Hematopoietic multipotent progenitor cell treated with erythropoietin and hydrocortisone succinate and interleukin-3 and kit ligand, for 15 days (in vitro differentiated cells): Measurements from ENCODE around the gene PTPN21.
"Not testable (repeated sequence)": the region's sequence is repeated elsewhere in the genome, so short reads cannot be mapped to it uniquely, and the experiment has no call there.

Experiments used
- DNase-seq: peaks from one replicate; pipeline ENCODE4 v3.0.0-alpha.2; 2015; ENCODE audit warnings: low spot score

The PTPN21 gene

DNA sequence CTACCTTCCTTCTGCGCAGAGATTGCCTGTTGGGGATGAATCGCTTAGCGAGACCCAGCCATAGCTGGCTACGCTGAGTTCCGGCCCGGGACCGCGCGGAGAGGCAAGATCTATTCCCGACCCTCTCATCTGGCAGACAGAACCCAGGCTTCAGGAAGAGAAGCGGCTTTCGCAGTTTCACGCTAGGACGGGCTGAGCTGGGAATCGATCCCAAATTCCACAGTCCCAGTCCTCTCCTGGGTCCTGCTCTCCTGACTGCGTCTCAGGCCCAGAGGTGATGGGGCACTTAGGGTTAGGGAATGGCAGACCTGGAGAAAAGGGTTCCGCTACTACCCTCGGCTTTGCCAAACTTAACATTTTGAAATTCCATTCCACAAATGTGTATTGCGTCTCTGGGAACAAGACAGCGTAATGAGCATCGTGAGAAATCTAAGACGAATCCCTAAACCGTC is 2.8 kb downstream of the PTPN21 start:
- no peak for DNase-seq

DNA sequence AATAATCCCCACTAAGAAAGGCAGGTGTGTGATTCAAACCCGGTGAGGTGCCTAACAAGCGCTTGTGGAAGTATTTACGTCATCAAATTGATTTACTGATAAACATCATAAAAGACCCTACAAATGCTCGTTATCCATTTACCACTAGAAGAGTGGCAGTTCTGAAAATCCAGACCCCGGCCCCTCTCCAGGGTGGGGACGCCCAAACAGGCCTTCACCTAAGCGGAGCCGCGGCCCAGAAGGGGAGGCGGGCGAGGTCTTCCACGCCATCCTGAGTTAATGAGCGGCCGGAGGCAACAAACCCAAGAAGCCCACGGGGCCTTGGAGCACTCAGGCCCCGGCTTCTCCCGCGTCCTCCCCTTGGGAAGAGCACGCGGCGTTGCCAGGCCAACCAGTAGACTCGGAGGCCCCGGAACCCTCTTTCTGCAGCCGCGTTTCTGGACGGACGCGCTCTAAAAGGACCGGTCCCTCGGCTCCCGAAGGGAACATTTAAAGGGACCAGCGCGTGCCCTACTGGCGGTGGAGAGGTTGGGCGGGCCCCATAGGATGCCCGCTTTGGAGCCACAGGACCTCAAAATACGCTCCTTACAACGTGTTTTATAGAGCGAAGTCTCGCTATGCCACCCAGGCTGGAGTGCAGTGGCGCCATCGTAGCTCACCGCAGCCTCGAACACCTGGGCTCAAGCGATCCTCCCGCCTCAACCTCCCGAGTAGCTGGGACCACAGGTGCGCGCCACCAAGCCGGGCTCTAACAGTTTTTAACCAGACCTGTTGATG is 3.5 kb downstream of the PTPN21 start:
- DNase-seq: no peak

DNA sequence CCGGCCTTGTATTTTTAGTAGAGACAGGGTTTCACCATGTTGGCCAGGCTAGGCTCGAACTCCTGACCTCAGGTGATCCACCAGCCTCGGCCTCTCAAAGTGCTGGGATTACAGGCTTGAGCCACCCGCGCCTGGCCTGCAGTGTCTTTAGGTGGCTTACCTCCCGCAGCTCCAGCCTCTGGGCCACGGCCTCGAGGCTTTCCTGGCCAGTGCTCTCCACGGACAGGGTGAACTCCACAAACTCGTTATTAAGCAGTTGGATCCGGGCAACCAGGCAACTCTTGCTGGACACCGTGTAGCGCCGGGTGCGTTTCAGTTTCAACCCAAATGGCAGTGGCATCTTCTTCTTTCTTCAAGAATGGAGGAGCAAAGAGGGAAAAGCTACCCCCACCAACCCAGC is 4.7 kb downstream of the PTPN21 start:
- DNase-seq: no peak

DNA sequence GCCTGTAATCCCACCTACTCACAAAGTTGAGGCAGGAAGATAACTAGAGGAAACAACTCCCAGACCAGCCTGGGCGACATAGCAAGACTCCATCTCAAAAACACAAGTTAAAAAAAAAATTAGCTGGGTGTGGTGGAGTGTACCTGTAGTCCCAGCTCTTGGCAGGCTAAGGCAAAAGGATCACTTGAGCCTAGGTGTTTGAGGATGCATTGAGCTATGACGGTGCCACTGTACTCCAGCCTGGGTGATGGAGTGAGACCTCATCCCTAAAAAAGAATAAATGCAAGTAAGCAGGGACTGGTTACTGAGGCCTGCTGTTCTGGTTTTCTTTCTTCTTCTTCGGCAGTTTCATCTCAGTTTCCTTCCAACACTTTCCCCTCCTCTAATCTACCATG is 7.4 kb downstream of the PTPN21 start:
- no peak for DNase-seq

DNA sequence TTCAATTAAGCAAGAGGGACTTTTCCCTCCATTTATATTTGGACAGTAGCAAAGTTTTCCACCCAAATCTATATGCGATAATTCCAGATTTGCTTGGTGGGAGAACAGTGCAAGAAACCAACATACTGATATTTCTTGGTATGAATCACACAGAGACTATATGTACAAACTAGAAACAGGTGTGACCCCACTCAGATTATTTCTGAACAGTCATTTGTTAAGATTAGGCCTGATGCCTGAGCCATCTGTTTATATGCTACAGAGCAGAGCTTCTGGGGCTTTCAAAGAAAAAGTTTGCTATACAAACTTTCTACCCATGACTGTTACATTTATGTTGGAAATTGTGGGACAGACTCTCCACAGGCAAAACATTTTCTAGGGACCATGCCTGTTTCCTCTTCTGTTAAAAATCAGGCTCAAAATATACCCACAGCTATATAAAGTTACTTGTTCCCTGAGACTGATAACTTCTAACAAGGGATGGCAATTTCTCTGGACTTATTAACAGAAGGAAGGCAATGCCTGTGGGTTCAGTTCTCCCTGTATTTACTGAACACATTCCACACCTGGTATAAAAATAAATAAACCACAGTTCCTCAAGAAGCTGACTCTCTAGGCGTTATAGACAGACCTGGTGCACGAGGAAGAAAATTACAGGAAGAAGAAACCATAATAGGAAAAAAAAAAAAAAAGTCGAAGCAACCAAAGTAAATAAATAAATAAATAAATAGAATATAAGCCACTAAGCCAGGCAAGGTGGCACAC is 8.0 kb downstream of the PTPN21 start:
- DNase-seq: no peak

DNA sequence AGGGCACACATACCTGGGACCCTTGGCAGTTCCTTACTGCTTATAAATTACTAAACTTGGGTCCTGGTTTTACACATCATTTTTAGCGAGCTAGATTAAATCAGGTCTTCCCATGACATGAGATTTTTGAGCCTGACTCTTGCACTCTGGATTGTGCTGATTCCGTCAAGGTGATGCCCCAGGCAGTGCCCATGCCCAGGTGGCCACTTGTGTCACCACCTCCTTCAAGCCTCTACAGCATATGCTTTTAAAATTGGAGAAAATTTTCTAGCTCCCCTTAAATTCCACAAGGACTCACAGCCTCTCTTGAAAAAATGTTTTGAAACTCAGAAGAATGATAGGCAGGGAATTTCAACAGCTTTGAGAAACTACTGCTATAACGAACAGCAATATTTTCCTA is 9.6 kb downstream of the PTPN21 start:
- no peak for DNase-seq

DNA sequence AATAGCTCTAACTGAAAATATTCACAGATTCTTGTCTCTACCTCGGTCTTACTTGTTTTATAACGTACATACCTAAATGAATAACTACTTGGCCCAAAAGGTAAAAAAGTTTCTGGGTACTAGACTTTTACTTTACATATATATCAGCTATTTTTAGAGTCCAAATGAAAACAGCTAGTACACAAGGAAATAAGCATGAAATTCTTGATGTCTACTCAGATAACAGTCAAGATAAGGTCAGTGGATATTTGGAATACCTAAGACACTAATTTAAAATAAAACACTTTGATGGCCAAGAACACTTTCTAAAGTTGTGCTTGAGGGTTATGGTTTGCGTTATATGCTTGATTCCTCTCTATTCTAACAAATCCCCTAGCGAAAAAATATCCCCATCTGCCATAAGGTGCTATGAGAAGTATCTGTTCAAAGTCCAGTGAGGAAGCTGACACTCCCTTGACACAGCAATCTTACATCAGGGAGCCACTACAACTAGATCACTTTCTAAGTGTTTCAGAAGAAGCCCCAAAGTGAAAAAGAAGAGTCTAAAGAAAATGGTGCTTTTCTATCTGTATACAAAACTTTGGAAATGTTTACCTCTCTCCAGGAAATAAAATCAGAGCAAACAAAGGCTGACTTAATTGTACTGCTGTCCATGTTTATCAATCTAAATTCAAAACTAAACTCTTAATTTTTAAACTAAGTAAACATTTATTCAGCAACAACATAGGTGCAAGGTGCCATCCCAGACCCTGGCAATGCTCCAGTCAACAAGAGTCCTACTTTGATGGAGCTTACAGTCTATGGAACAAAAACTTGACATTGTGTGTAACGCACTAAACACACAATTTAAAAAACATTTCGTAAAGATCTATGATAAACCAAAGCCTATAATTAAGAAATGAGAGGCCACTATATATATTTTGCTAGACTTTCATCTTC is 11.7 kb downstream of the PTPN21 start:
- no peak for DNase-seq

DNA sequence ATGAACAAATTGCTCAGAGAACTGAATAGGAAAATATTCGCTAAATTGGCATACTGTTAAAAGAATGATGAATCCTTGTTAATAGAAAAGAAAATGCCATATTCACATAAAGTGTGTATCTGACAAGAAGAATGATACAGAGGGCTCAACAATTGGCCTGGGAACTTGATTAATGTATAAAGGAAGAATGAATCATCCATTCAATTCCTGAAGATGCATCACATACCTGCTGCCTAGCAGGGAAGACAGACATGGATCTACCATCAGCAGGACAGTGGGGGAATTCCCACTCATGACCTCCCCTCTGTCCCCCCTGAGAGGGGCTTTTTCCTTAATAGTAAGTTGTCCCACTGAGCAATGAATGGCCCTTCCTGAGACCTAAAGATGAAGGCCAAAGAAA is 13.5 kb downstream of the PTPN21 start:
- no peak for DNase-seq

DNA sequence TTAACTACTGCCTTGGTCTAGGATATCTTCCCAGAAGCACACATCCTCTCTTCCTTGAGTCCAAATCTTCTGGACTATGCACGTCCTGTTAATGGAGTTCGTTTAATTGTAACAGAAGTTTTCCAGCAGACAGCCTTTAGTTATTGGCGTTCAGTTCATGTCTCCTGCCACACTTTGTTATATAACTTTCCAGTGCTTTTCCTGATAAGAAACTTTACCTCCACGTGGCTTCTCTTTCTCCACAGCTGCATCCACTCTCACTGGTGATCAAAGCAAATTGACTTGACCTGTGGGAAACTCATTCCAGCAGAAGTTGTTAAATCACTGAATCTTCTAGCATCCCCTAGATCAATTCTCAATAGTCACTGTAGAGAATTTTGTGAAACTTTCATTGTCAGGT is 19.0 kb downstream of the PTPN21 start:
- no peak for DNase-seq

DNA sequence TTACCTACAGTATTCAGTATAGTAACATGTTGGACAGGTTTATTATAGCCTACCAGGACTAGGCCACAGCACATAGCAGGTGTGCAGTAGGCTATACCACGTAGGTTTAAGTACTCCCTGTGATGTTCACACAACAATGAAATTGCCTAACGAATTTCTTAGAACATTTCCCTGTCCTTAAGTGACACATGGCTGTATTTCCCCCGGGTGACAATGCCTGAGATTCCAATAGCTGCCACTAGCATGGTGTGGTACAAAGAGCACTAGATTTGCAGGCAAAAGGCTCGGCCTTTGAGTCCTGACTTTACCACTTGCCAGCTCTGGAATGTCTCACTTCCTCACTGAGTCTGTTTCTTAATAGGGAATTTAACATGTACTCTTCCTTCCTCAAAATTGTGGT is 19.7 kb downstream of the PTPN21 start:
- no peak for DNase-seq

DNA sequence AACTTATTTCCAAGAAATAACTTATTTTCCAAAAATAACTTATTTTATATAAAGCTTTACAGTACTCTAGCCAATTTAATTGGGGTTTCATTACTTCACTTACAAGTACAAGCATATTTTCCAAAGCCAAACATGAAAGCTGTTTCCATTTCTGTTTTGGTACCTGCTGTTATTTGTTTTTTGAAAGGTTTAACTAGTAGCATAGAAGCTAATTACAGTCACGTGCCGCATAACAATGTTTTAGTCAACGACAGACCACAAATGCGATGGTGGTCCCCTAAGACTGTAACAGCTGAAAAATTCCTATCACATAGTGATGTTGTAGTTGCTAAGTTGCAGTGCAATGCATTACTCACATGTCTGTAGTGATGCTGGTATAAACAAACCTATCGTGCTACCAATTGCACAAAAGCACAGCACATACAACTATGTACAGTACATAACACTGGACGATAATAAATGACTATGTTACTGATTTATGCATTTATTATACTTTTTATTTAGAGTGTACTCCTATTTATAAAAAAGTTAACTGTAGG is 21.7 kb downstream of the PTPN21 start:
- DNase-seq: no peak

DNA sequence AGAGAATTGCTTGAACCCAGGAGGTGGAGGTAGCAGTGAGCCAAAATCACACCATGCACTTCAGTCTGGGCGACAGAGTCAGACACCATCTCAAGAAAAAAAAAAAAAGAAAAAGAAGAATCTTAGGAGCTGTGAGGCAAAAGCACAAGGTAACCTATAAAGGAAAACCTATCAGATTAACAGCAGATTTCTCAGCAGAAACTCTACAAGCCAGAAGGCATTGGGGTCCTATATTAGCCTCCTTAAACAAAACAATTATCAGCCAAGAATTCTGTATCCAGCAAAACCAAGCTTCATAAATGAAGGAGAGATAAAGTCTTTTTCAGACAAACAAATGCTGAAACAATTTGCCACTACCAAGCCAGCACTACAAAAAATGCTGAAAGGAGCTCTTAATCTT is 24.9 kb downstream of the PTPN21 start:
- DNase-seq: not testable (repeated sequence)

DNA sequence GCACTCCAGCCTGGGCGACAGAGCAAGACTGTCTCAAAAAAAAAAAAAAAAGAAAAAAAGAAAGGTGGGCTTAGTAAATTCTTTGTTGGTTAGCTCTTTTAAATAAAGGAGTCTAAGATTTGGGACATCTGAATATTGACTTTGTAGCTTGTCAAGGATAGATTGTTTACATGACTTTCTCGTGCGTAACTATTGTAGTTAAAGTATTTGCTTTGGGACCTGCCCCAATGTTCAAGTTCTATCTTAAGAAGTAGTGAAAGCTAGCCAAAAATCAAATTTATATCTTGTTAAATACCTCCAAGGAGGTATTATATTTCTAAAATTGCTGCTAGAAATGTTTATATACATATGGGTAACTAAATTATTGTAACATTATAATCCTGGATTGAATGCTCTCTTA is 32.4 kb downstream of the PTPN21 start:
- DNase-seq: no peak

DNA sequence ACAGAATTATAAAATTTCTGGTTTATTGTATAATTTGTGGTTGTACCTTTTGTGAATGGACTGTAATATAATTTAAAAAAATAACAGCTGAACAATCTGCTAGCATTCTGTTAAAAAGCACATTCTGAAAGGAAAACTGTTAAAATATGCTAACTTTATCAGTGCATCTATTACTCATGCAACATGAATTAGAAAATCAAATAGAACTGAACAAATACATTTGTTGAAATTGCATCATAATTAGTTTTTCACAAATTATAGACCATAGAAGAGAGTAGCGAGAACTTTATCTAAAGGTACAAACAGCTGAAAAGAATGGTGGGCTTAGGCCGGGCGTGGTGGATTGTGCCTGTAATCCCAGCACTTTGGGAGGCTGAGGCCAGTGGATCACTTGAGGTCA is 33.0 kb downstream of the PTPN21 start:
- no peak for DNase-seq

DNA sequence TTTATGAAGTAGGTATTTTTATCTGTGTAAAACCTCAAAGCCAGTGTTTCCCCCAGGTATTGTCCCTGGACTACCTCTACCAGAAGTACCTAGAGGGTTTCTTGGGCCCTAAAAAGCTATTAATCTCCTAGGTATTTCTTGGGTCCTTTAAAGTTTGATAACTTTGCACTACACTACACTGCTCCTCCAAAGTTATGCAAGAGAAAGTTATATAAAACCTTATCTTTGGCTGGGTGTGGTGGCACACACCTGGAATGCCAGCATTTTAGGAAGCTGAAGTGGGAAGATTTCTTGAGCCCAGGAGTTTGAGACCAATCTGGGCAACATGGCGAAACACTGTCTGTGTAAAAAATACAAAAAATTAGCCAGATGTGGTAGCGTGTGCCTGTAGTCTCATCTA is 34.9 kb downstream of the PTPN21 start:
- no peak for DNase-seq

DNA sequence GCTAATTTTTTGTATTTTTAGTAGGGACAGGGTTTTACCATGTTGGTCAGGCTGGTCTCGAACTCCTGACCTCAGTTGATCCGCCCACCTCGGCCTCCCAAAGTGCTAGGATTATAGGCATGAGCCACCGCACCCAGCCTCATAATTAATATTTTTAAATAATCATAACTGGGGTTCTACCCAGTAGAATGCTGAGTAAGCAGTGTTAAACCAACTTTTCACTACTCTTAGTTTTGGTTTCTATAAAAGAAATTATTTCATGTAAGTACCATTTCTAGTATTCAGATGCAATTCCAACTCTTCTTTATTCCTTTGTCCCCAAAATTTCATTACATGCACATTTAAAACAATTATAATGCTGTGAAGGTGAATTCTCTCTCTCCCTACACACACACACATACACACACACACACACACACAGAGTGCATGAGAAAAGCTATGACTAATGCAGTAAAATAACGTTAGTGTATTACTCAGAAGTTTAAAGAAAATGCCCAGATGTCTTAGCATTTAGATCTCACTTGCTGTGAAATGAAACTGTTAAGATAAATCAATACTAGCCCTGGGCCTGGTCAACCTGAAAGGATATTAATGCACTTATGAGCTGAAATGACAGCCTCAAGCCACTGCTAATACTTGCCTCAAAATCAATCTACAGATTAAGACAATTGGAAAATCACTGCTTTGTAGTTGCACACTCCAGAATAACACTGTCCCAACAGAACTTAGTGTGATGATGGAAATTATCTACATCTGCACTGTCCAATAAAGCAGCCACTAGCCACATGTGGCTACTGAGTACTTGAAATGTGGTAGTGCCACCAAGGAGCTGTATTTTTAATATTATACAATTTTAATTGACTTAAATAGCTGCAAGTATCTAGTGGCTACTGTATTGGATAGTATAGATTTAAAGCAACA is 36.0 kb downstream of the PTPN21 start:
- DNase-seq: no peak

DNA sequence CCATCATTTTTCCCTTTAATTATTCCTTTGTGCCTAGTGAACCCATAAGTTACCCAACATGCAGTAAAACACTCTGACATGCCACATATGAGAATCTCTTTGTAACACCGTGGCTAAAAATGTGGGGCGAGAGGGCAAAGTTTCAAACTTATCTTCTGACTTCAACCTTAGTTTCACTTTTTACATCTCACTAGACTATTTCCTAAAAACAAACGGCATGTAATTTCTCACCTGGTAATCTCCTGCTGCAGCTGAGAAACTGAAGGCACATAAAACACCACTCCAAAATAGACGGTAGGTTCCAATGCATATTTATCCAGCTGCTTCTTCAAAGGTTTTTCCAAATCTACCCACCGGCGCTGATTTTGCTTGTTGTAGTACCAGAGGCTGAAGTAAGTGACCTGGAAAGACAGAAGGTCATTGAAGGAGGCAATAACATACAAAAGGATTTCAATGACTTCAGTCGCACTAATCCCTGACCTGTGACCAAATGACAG is 37.9 kb downstream of the PTPN21 start:
- DNase-seq: no peak

DNA sequence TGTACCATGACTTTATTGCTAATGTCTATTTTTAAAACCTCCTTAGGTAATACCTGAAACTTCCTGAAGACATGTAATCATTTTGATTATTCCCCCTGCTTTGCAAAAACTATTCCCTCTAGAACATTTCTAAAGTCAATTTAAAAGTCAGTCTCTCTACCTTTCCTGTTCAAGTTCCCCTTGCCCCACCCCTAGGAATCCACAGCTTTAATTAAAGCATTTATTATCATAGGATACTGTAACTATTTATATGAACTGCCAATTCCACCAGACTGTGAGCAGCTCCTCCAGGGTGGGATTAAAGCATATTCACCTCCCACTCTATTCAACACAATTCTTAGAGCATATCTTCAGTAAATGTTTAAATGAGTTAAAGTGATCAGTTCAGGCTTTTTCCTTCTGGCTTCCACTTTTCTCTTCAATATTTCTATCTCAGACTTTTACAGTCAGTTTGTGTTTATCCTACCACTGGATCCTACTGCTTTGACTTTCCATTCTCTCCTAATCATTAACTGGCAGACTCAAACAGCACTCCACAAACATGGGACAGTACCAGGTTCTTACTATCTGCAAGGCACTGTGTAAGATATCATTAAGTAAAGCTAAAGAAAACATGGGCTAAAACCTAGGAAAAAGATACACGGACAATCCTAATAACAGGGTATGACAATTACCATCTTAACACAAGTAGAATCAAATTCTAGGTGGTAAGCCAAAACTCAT is 39.1 kb downstream of the PTPN21 start:
- DNase-seq: no peak

DNA sequence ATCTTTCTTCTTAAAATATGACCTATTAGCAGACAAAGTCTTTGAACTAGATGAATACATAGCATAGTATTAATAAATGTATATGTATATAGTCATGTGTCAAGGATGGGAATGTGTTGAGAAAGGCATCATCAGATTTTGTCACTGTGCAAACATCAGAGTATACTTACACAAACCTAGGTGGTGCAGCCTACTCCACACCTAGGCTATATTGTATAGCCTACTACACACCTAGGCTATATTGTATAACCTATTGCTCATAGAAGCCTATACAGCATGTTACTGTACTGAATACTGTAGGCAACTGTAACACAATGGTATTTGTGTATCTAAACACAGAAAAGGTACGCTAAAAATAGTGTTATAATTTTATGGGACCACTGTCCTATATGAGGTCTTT is 47.6 kb downstream of the PTPN21 start:
- no peak for DNase-seq

DNA sequence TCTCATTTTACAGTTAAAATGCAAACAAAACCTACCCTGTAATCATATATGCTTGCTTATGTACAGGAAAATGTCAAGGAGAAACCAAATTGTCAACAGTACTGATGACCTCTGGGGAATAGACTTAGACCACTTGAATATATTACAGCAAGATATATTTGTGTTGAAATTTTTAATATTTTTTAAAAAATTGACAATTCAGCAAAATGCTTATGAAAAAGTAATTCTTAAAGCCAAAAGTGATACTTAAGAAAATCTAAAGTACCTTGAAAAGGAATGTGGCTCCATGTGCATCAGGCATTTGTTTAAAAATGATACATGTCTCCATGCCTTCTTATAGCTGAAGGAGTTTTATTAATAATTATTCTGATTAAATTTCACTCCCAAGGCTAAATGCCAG is 49.2 kb downstream of the PTPN21 start:
- no peak for DNase-seq
